ENCODE measurements around the gene RBBP4. TPM values are rescaled to one million over a fixed set of nuclear protein-coding genes. Genes with fewer than 3 reads are reported as not detected.

RBBP4 gene
- total RNA-seq, 1 donor from 2014 or later = 96.6 TPM

DNA sequence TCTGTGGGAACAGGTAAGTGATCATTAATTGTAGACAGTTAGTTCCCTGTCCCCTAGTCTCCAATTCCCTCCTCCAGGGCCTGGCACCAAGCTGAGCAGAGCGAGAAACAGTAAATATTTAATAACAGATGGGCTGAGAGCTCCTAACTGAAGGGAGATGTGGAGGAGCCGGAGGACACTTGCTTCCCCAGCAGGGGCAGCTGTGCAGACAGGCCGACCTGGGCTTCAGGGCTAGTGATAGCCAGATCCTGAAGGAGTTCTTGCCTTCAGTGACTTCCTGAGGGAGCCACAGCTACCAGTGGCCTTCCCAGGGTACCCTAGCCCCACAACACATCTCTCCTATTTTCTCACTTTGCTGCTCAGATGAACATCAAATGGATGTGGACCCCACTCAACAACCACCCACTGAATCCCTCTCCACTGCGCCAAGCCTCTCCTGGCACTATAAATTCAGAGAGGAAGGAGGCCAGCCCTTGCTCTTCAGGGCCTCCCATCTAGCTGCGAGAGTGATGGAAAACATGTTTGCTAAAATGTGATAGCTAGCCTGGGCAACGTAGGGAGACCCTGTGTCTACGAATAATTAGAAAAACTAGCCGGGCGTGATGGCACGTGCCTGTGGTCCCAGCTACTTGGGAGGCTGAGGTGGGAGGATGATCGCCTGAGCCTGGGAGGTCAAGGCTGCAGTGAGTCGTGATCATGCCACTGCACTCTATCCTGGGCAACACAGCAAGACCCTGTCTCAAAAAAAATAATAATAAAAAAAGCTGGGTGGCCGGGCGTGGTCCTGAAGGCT is 78.4 kb downstream of the RBBP4 start:
- H3K27me3 ChIP-seq (ENCODE audit: low read depth) = no peaks in the 10 kb centered on the region
- no peak for DNase-seq
- H3K36me3 ChIP-seq = no peaks in the 10 kb centered on the region
- no peaks in the 10 kb centered on the region for H3K9me3 ChIP-seq (replicated peaks)
- no peak overlapping the region for H3K27ac ChIP-seq (replicated peaks)
- H3K4me1 ChIP-seq = peaks cover 14% of the 10 kb centered on the region
- intact Hi-C loops (cut with micrococcal nuclease) = no loop called here
- no peak overlapping the region for H3K4me3 ChIP-seq
- TF ChIP-seq CTCF (IDR thresholded peaks at IDR 0.05; ENCODE audit: borderline replicate concordance) = no peak

- intact Hi-C loops (cut with micrococcal nuclease) = no loop called here
- no peak for TF ChIP-seq CTCF (IDR thresholded peaks at IDR 0.05; ENCODE audit: borderline replicate concordance)
- no peak overlapping the region for H3K4me3 ChIP-seq
- H3K9me3 ChIP-seq (replicated peaks) = no peaks in the 10 kb centered on the region
- H3K4me1 ChIP-seq = no peaks in the 10 kb centered on the region
- H3K27ac ChIP-seq (replicated peaks) = no peak overlapping the region
- no peak for DNase-seq
- H3K27me3 ChIP-seq (ENCODE audit: low read depth) = no peaks in the 10 kb centered on the region
- no peaks in the 10 kb centered on the region for H3K36me3 ChIP-seq
These were observed 82.7 kb downstream of the RBBP4 start for GRCh38 chr1:32733582-32734321.

Other genes starting within 250 kb of the RBBP4 start
- 0.03 TPM for gene ZBTB8B, start 186.1 kb upstream of the RBBP4 start, total RNA-seq
- gene ZBTB8A, start 111.8 kb upstream of the RBBP4 start, total RNA-seq = 3.4 TPM
- gene ZBTB8OS, start 658 bp upstream of the RBBP4 start, total RNA-seq = 32.4 TPM
- gene SYNC, start 51.6 kb downstream of the RBBP4 start, total RNA-seq = 16.2 TPM
- 35.5 TPM for gene YARS1, start 166.2 kb downstream of the RBBP4 start, total RNA-seq
- gene S100PBP, start 166.4 kb downstream of the RBBP4 start, total RNA-seq = 11.1 TPM
- gene FNDC5, start 219.7 kb downstream of the RBBP4 start, total RNA-seq = 105 TPM
- not detected for gene HPCA, start 235.3 kb downstream of the RBBP4 start, total RNA-seq